HEK293 (cell line): ENCODE results near the gene ASAP2.

Source experiments
- CTCF ChIA-PET: fragments of 350-600 bp; formaldehyde crosslinking; extraction: SDS; loops from one replicate; lab custom pipeline; 2021; ENCODE audit warnings: antibody characterized with exemption; lab: Yijun Ruan, JAX
- POLR2A ChIA-PET: fragments of 300-600 bp; formaldehyde crosslinking; extraction: SDS; loops from one replicate; lab custom pipeline; 2020; ENCODE audit warnings: antibody characterized with exemption, inconsistent platforms; lab: Yijun Ruan, JAX
- H3K27ac ChIP-seq: fragments of 200-500 bp; sonication (Bioruptor generic); 2 replicates; pipeline ENCODE4 v1.5.1; 2014; ENCODE audit warnings: low read depth, low read length, control low read depth, inconsistent platforms; ENCODE audit errors: extremely low read depth
- H3K36me3 ChIP-seq, 2 experiments: fragments of 200-500 bp in 1 of 2; sonication (Bioruptor generic) in 1 of 2; 1 replicate in 1 of 2; 2 replicates in 1 of 2; pipeline ENCODE4 v1.5.1; 2014 to 2017; ENCODE audit warnings: inconsistent platforms in 2 of 2, low read length in 2 of 2; ENCODE audit not compliant: control insufficient read depth in 2 of 2, insufficient read depth in 1 of 2
- H3K4me1 ChIP-seq: fragments of 200-500 bp; sonication (Bioruptor generic); 2 replicates; pipeline ENCODE4 v1.5.1; 2014; ENCODE audit warnings: mild to moderate bottlenecking, low read length, inconsistent platforms; ENCODE audit not compliant: control insufficient read depth, insufficient read depth
- H3K4me3 ChIP-seq: 2 replicates; pipeline ENCODE4 v1.5.1; 2011; ENCODE audit warnings: low read depth, mild to moderate bottlenecking, control low read depth, low read length, moderate library complexity
- H3K9me3 ChIP-seq: fragments of 200-500 bp; sonication (Bioruptor generic); 2 replicates; pipeline ENCODE4 v1.5.1; 2014; ENCODE audit warnings: low read depth, low read length, inconsistent platforms; ENCODE audit not compliant: control insufficient read depth, insufficient read depth
- ELK4 ChIP-seq: IDR thresholded peaks from 2 replicates; pipeline ENCODE4 v1.6.1; 2011; ENCODE audit warnings: mild to moderate bottlenecking, low read depth, low read length, borderline replicate concordance
- GLIS1 ChIP-seq: fragments of 450-650 bp; formaldehyde crosslinking; IDR thresholded peaks from 2 replicates; pipeline ENCODE4 v1.5.1; 2016; ENCODE audit warnings: missing biosample characterization, missing genetic modification characterization
- IKZF3 ChIP-seq: fragments of 450-650 bp; IDR thresholded peaks from 2 replicates; pipeline ENCODE4 v1.5.0; 2018; ENCODE audit warnings: missing biosample characterization, mild to moderate bottlenecking, missing genetic modification characterization, moderate library complexity
- KLF16 ChIP-seq: fragments of 450-650 bp; formaldehyde crosslinking; IDR thresholded peaks from 2 replicates; pipeline ENCODE4 v1.5.1; 2017; ENCODE audit warnings: missing biosample characterization, missing genetic modification characterization
- KLF7 ChIP-seq: fragments of 450-650 bp; formaldehyde crosslinking; IDR thresholded peaks from 2 replicates; pipeline ENCODE4 v1.5.1; 2016; ENCODE audit warnings: missing biosample characterization, missing genetic modification characterization, borderline replicate concordance
- MZF1 ChIP-seq: fragments of 450-650 bp; formaldehyde crosslinking; IDR thresholded peaks from 2 replicates; pipeline ENCODE4 v1.5.1; 2017; ENCODE audit warnings: missing biosample characterization, missing genetic modification characterization, borderline replicate concordance
- RBAK ChIP-seq: fragments of 450-650 bp; formaldehyde crosslinking; IDR thresholded peaks from 2 replicates; pipeline ENCODE4 v1.5.1; 2016; ENCODE audit warnings: missing biosample characterization, missing genetic modification characterization
- YY2 ChIP-seq: fragments of 450-650 bp; formaldehyde crosslinking; IDR thresholded peaks from 2 replicates; pipeline ENCODE4 v1.5.1; 2016; ENCODE audit warnings: missing biosample characterization, missing genetic modification characterization
- ZNF248 ChIP-seq: fragments of 450-650 bp; formaldehyde crosslinking; IDR thresholded peaks from 2 replicates; pipeline ENCODE4 v1.5.1; 2017; ENCODE audit warnings: missing biosample characterization, missing genetic modification characterization
- ZNF302 ChIP-seq: fragments of 450-650 bp; formaldehyde crosslinking; IDR thresholded peaks from 2 replicates; pipeline ENCODE4 v1.5.1; 2016; ENCODE audit warnings: missing biosample characterization, missing genetic modification characterization, low read depth
- ZNF311 ChIP-seq: fragments of 450-650 bp; formaldehyde crosslinking; IDR thresholded peaks from 2 replicates; pipeline ENCODE4 v1.5.1; 2017; ENCODE audit warnings: missing biosample characterization, missing genetic modification characterization, borderline replicate concordance
- ZNF391 ChIP-seq: fragments of 450-650 bp; formaldehyde crosslinking; IDR thresholded peaks from 2 replicates; pipeline ENCODE4 v1.5.1; 2016; ENCODE audit warnings: low read depth, missing biosample characterization, missing genetic modification characterization, borderline replicate concordance
- ZNF514 ChIP-seq: fragments of 450-650 bp; formaldehyde crosslinking; IDR thresholded peaks from 2 replicates; pipeline ENCODE4 v1.5.1; 2016; ENCODE audit warnings: missing biosample characterization, missing genetic modification characterization
- ZNF529 ChIP-seq: fragments of 450-650 bp; formaldehyde crosslinking; IDR thresholded peaks from 2 replicates; pipeline ENCODE4 v1.5.1; 2017; ENCODE audit warnings: missing genetic modification characterization, missing biosample characterization; ENCODE audit not compliant: insufficient replicate concordance
- ZNF555 ChIP-seq: fragments of 450-650 bp; formaldehyde crosslinking; conservative IDR thresholded peaks from 2 replicates; pipeline ENCODE4 v1.5.1; 2017; ENCODE audit warnings: missing biosample characterization, mild to moderate bottlenecking, missing genetic modification characterization, inconsistent platforms
- ZNF560 ChIP-seq: fragments of 450-650 bp; formaldehyde crosslinking; IDR thresholded peaks from 2 replicates; pipeline ENCODE4 v1.5.1; 2017; ENCODE audit warnings: missing biosample characterization, missing genetic modification characterization, borderline replicate concordance
- ZNF585B ChIP-seq: fragments of 450-650 bp; formaldehyde crosslinking; IDR thresholded peaks from 2 replicates; pipeline ENCODE4 v1.5.1; 2016; ENCODE audit warnings: missing biosample characterization, missing genetic modification characterization
- ZNF629 ChIP-seq: fragments of 450-650 bp; formaldehyde crosslinking; IDR thresholded peaks from 2 replicates; pipeline ENCODE4 v1.5.1; 2017; ENCODE audit warnings: missing biosample characterization, missing genetic modification characterization
- ZNF707 ChIP-seq: fragments of 450-650 bp; formaldehyde crosslinking; IDR thresholded peaks from 2 replicates; pipeline ENCODE4 v1.5.1; 2016; ENCODE audit warnings: missing biosample characterization, missing genetic modification characterization
- ZNF76 ChIP-seq: fragments of 450-650 bp; formaldehyde crosslinking; IDR thresholded peaks from 2 replicates; pipeline ENCODE4; 2016; ENCODE audit warnings: low read depth, missing biosample characterization, missing genetic modification characterization, borderline replicate concordance
- ZSCAN30 ChIP-seq: fragments of 450-650 bp; IDR thresholded peaks from 2 replicates; pipeline ENCODE4 v1.5.1; 2018; ENCODE audit warnings: missing biosample characterization, mild to moderate bottlenecking, missing genetic modification characterization, moderate library complexity
- ZSCAN4 ChIP-seq: fragments of 450-650 bp; formaldehyde crosslinking; IDR thresholded peaks from 2 replicates; pipeline ENCODE4 v1.5.1; 2017; ENCODE audit warnings: missing biosample characterization, missing genetic modification characterization
- ZXDB ChIP-seq: fragments of 450-650 bp; formaldehyde crosslinking; IDR thresholded peaks from 2 replicates; pipeline ENCODE4 v1.5.1; 2016; ENCODE audit warnings: missing biosample characterization, missing genetic modification characterization
- TF ChIP-seq, protein P1 (sequence below): fragments of 450-650 bp; formaldehyde crosslinking; IDR thresholded peaks from 2 replicates; pipeline ENCODE4 v1.5.1; 2016; ENCODE audit warnings: missing biosample characterization, missing genetic modification characterization

ASAP2 gene

GRCh38 chr2:9251154-9252001, 44.8 kb downstream of the ASAP2 start:
- Histone ChIP-seq H3K9me3 (no peaks in the 10 kb centered on the region), H3K4me1 (peaks cover 3% of the 10 kb centered on the region; the same call in 1 of the 2 replicates), H3K36me3 (no peaks in the 10 kb centered on the region), H3K4me3 (no peak overlapping the region), H3K27ac (no peak overlapping the region)
- ChIA-PET CTCF (interaction anchor here (0.6 kb wide), 2 partner anchors 9 to 113 kb away, joined by 3 to 5 read pairs; no protein-coding TSS in a partner anchor), POLR2A (interaction anchor here (0.6 to 0.7 kb wide), 3 partner anchors 14 to 135 kb away, joined by 3 to 4 read pairs (median 4); no protein-coding TSS in a partner anchor)
- no peak for TF ChIP-seq ZNF629 (tag by site-specific recombination)

GRCh38 chr2:9252002-9252357, 45.4 kb downstream of the ASAP2 start:
- Histone ChIP-seq H3K27ac (no peak overlapping the region), H3K9me3 (no peaks in the 10 kb centered on the region), H3K4me1 (peaks cover 3% of the 10 kb centered on the region; the same call in 1 of the 2 replicates), H3K36me3 (no peaks in the 10 kb centered on the region), H3K4me3 (no peak overlapping the region)
- CTCF ChIA-PET = interaction anchor here (0.6 kb wide), 2 partner anchors 8 to 113 kb away, joined by 3 to 5 read pairs; no protein-coding TSS in a partner anchor
- POLR2A ChIA-PET = interaction anchor here (0.6 to 0.7 kb wide), 2 partner anchors 15 to 17 kb away, joined by 3 to 4 read pairs; no protein-coding TSS in a partner anchor
- no peak for TF ChIP-seq ZNF76 (tag by site-specific recombination)
- TF ChIP-seq GLIS1 (tag by site-specific recombination) = no peak
- no peak for TF ChIP-seq ZNF560 (tag by site-specific recombination)
- no peak for TF ChIP-seq ZNF529
- TF ChIP-seq, protein P1, sequence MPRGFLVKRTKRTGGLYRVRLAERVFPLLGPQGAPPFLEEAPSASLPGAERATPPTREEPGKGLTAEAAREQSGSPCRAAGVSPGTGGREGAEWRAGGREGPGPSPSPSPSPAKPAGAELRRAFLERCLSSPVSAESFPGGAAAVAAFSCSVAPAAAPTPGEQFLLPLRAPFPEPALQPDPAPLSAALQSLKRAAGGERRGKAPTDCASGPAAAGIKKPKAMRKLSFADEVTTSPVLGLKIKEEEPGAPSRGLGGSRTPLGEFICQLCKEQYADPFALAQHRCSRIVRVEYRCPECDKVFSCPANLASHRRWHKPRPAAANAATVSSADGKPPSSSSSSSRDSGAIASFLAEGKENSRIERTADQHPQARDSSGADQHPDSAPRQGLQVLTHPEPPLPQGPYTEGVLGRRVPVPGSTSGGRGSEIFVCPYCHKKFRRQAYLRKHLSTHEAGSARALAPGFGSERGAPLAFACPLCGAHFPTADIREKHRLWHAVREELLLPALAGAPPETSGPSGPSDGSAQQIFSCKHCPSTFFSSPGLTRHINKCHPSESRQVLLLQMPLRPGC = no peak

- H3K4me1 ChIP-seq = no peaks in the 10 kb centered on the region
- H3K4me3 ChIP-seq = no peak overlapping the region
- ChIA-PET CTCF (interaction anchor here (0.6 kb wide), 1 partner anchor 670 kb away, joined by 4 read pairs; no protein-coding TSS in a partner anchor), POLR2A (no interaction called here)
- H3K36me3 ChIP-seq = no peaks in the 10 kb centered on the region
- no peak overlapping the region for H3K27ac ChIP-seq
- no peaks in the 10 kb centered on the region for H3K9me3 ChIP-seq
- no peak for TF ChIP-seq ZNF248 (tag by site-specific recombination)
- no peak for TF ChIP-seq ZNF514 (tag by site-specific recombination)
- no peak for TF ChIP-seq ZNF76 (tag by site-specific recombination)
- TF ChIP-seq ZNF391 = no peak
- TF ChIP-seq ZSCAN30 (tag by site-specific recombination) = no peak
- TF ChIP-seq YY2 (tag by site-specific recombination) = no peak
- TF ChIP-seq ZNF311 (tag by site-specific recombination) = no peak
- no peak for TF ChIP-seq ZNF585B (tag by site-specific recombination)
- no peak for TF ChIP-seq RBAK (tag by site-specific recombination)
- TF ChIP-seq ELK4 = no peak
- TF ChIP-seq ZNF707 (tag by site-specific recombination) = no peak
- no peak for TF ChIP-seq IKZF3
- no peak for TF ChIP-seq ZNF302 (tag by site-specific recombination)
- TF ChIP-seq KLF16 (tag by site-specific recombination) = no peak
- TF ChIP-seq ZXDB = no peak
- no peak for TF ChIP-seq ZNF555 (tag by site-specific recombination)
- no peak for TF ChIP-seq ZSCAN4 (tag by site-specific recombination)
- TF ChIP-seq MZF1 (tag by site-specific recombination) = no peak
- no peak for TF ChIP-seq KLF7 (tag by site-specific recombination)
Measured at GRCh38 chr2:9255416-9255815, 48.8 kb downstream of the ASAP2 start.
